NCI-H146 treated with DMSO at 0.1 percent for 48 hours (cell line): Measurements from ENCODE around the gene PXDC1.

Experiments used
- DNase-seq: peaks from one replicate; lab custom pipeline; 2025; ENCODE audit not compliant: unreplicated experiment; lab: John Stamatoyannopoulos, UW

PXDC1 gene, protein sequence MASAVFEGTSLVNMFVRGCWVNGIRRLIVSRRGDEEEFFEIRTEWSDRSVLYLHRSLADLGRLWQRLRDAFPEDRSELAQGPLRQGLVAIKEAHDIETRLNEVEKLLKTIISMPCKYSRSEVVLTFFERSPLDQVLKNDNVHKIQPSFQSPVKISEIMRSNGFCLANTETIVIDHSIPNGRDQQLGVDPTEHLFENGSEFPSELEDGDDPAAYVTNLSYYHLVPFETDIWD

GRCh38 chr6:3751077-3751729 lies at the start of gene PXDC1:
PXDC1 (minus strand) TSS chr6:3751713; CDS start chr6:3751531, 182 bp downstream.
- DNase-seq, result no peak

- DNase-seq, result no peak
Measured at GRCh38 chr6:3800850-3801591, 49.5 kb upstream of the PXDC1 start.

- DNase-seq, result no peak
Measured at GRCh38 chr6:3799719-3800118, 48.2 kb upstream of the PXDC1 start.

GRCh38 chr6:3798055-3798919 lies 46.8 kb upstream of the PXDC1 start:
- no peak for DNase-seq

GRCh38 chr6:3797231-3798054 lies 45.9 kb upstream of the PXDC1 start:
- DNase-seq, result no peak

- DNase-seq, result no peak
Measured at GRCh38 chr6:3796719-3797041, 45.2 kb upstream of the PXDC1 start.

DNA sequence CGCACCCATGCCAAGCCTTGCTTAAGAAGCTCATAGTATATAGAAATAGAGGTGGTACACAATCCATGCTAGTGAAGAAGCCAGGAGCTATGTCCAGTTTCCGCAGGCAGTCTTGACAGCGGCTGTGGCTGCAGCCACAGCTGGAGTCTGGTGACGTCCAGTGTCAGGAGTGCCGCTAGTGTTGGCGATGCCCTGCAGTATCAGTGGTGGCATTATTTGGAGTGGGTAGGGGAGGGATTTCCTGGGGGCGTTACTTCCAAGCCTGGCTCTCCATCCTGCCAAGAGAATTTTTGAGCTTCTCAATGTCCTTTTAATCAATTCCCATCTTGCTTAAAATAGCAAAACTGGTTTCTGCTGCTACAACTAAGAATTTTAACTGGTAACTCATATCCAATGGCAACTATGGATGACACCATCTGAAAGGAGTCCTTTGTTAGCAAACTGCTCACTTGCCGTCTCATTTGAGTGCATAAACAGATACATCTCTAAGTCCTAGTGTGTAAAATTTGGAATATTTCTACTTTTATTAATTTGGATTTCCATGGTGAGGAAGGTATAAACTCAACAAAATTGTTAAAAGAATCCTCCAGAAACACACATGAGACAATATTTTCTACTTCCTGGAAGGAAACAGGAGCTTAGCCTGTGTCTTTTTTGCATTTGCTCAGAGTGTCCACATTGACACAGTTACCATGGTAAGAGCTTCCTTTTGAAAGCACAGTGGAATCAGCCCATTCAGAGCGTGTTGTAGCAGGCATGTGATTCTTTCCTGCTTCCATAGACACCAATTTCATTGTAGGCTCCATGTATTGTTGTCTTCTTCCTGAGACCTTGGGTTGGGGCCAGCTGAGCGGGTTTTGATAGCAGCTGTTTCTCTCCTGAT lies 44.6 kb upstream of the PXDC1 start:
- DNase-seq, result no peak

- DNase-seq, result no peak
Measured at GRCh38 chr6:3794092-3794491, 42.6 kb upstream of the PXDC1 start.

- no peak for DNase-seq
Measured at GRCh38 chr6:3793545-3793944, 42.0 kb upstream of the PXDC1 start.

- DNase-seq, result no peak
Measured at GRCh38 chr6:3791526-3792203, 40.2 kb upstream of the PXDC1 start.

DNA sequence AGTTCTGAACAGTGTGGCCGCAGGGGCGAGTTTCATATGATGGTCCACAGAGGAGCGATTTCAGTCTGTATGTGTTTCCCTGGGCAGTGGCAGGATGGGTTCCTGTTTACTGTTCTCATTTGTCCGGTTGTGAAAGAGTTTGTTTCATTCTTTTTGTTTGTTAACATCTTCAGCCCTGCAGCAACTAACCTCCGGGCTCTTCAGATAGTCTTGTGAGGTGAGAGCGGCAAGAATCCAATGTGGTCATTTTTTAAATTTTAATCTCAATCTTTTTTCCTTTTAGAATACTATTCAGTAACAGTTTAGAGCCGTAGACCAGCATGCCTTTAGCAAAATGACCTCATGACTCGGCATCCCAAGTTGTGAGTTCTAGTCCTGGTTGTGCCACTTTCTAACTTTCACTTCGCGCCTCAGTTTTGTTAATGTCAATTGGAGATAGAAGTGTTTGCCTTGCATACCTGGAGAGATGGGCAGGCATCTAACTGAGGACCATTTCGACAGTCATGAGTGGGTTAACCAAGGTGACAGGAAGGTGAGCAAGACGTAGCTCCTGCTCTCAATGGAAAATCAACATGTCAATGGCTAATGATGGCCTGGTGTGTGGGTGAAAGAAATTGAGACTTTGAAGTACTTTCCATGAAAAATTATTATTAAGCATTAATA lies 38.5 kb upstream of the PXDC1 start:
- no peak for DNase-seq

- no peak for DNase-seq
Measured at GRCh38 chr6:3789018-3789895, 37.7 kb upstream of the PXDC1 start.

- DNase-seq, result no peak
Measured at GRCh38 chr6:3788408-3789017, 37.0 kb upstream of the PXDC1 start.

- no peak for DNase-seq
Measured at GRCh38 chr6:3786141-3786540, 34.6 kb upstream of the PXDC1 start.

DNA sequence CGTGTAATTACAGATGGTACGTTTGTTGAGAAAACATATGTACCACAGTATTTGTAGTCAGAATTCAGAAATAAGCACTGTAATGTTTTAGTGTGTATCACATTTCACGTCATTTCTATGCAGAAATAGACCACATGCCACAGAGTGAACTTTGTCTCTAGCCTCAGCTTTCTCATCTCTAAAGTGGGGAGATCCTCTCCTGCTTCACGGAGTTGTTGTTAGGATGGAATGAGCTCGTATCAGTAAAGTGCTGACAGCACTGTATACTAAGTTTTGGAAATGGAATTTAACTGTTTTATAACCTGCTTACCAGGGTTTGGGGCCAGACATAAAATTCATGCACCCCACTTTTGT lies 34.2 kb upstream of the PXDC1 start:
- DNase-seq, result no peak

GRCh38 chr6:3784885-3785744 lies 33.6 kb upstream of the PXDC1 start:
- no peak for DNase-seq
